CMK (cell line): ENCODE data around the gene FIG4.
"Not testable (repeated sequence)": the region's sequence is repeated elsewhere in the genome, so short reads cannot be mapped to it uniquely, and the experiment has no call there.

Source experiments
- DNase-seq: peaks from one replicate; pipeline ENCODE4 v3.0.0-alpha.2; 2010; ENCODE audit warnings: low read depth

Gene FIG4

DNA sequence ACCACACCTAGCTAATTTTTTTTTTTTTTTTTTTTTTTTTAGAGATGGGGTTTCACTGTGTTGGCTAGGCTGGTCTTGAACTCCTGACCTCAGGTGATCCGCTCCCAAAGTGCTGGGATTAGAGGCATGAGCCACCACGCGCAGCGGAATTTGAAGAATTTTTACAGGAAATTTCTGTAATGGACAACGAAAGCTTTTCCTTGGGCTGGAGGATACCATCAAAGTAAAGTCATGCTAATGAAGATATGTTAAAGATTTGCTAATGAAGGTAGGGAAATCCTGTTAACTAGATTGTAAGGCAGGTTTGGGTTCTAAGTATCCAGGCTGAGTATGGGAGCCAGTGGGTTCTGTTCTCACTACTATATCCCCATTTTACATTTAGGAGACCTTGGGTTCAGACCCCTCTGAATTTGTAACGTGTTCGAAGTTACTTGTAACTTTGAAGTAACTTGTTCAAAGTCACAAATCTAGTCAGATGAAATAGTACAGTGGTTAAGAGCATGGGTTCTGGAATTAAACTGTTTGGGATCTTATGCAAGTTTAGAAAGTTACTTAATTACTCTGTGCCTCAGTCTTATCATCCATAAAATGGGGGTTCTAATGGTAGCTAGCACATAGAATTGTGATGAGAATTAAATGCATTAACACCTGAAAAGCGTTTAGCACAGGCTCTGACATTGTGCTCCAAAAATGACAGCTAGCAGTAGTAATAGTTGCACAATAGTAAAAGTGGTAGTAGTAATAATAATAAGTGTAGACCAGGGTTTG lies 163.6 kb downstream of the FIG4 start:
- DNase-seq, result no peak

DNA sequence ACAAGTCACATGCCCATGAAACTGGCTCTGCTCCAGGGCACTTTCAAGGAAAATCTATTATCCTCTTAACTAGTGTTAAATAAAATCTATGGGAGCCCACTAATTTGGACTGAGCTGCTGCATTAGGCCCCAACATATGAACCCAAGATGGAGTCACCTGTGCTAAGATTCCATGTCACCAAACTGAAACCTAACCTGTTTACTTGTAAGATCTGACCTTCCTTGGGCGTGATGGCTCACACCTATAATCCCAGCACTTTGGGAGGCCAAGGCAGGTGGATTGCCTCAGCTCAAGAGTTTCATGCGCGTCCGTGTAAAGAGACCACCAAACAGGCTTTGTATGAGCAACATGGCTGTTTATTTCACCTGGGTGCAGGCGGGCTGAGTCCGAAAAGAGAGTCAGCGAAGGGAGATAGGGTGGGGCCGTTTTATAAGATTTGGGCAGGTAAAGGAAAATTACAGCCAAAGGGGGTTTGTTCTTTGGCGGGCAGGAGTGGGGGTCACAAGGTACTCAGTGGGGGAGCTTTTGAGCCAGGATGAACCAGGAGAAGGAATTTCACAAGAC lies 164.5 kb downstream of the FIG4 start:
- not testable (repeated sequence) for DNase-seq

DNA sequence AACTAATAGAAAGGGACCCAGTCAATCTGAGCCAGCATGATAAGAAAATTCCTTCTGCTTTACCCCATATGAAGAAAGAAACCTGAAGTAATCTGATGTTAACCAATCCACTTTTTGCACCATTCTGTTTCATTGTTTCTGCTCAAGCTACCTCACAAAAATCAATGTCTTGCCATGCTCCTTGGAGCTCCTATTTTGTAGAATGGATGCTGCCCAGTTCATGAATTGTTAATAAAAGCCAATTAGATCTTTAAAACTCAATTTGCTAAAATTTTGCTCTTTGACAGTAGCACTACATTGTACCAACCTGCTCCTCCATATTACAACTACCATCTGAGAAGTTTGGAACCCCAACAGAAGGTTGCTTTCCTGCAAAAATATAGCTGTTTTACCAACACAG lies 170.8 kb downstream of the FIG4 start:
- DNase-seq, result no peak

DNA sequence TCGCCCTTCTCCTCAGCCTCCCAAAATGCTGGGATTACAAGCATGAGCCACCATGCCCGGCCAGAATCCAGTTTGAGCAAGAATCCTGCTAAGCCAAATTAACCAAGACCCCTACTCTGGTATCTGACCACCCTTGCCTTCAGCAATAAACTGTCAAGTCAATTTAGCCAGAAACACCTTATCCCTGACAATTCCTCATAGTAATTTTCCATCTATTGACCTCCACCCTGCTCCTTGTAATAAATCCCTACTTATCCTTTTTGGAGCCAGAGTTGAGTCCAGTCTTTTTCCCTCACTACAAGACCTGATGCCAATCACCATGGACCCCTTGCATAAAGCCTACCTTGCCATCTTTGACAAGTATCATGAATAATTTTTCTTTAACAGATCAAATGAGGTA lies 173.0 kb downstream of the FIG4 start:
- DNase-seq, result no peak

DNA sequence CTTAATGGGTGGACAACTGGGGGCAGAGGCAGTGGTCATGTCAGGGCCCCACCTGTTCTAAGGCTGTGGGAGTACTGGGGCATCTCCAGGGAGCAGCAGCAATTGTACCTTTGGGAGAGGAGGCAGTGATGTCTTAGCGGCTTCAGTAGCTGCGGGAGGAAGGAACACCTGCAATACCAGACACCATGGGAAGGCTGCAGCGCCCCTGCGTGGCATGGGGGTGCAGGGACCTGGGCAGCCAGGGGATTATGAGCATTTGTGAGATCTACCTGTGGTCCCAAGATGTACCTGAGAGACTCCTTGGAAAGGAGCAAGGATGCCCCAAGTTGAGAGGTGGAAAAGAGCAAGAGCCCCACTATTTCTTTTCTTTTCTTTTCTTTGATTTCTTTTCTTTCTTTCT lies 174.9 kb downstream of the FIG4 start:
- DNase-seq, result no peak

DNA sequence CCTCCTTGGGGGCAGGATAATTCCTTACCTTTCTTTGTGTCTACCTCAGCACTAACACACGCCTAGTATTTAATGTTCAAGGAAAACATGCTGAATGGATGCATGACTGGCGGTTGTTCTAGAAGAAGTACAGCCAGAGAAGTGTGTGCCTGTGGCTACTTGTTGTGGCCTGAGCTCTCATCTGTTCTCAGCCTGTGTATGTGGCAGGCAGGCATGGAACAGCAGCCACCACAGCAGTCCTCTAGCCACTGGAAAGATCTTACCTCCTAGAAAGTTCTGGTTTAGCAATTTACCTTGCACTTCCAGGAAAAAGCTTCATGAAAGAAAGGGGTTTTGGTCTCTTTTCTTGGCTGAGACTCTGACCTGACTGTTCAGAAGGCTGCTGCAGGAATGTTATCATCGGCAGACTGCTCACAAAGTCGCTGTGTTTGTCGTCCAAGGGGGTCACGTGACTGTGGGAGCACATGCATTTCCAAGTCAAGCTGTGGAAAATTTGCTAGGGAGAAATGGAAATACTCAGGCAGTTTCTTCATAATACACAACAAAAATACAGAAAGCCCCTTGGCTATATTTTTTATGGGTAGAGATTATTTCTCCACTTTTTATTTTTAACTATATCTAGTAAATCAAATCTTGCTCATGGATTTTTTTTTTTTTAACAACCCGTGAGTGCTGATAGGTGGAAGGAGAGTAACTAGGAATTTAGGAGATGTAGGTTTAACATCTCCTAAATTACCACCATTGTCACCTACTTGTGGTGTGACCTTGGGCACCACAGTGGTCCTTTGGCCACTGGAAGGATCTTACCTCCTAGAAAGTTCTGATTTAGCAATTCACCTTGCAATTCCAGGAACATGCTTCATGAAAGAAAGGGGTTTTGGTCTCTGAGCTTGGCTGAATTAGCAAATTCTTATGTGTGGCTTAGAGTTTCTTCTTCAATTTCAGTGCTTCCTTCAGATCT lies 176.2 kb downstream of the FIG4 start:
- no peak for DNase-seq

DNA sequence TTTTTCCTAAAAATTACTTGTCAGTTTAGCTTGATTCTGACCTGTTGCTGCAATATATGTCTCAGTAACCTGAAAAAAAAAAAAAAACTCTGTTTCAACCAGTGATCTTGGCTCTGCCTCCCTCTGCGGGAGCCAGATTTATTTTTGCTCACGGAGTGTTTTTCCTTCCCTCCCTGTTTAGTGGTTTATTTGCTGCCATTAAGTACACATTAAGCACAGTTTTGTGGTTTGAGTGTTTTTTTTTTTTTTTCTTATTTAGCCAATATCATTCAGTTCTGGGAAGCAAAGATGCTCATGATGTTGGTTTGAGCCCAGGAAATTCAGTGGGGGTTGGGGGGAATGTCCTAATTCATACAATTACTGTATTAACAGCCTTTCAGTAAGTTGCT lies 176.9 kb downstream of the FIG4 start:
- DNase-seq, result no peak

DNA sequence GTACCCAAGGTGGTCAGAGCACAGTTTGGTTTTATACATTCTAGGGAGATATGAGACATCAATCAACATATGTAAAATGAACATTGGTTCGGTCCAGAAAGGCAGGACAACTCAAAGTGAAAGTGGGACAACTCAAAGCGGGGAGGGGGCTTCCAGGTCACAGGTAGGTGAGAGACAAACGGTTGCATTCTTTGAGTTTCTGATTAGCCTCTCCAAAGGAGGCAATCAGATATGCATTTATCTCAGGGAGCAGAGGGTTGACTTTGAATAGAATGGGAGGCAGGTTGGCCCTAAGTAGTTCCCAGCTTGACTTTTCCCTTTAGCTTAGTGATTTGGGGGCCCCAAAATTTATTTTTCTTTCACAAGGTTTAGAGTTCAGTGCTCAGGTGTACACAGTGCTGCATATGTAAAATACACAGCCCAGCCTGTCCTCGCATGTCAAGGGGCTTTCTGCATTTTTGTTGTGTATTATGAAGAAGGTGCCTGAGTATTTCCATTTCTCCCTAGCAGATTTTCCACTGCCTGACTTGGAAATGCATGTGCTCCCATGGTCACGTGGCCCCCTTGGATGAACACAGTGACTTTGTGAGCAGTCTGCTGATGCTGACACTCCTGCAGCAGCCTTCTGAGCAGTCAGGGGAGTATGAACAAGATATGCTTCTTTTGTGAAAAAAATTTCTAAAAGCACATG lies 178.4 kb downstream of the FIG4 start:
- DNase-seq, result not testable (repeated sequence)

DNA sequence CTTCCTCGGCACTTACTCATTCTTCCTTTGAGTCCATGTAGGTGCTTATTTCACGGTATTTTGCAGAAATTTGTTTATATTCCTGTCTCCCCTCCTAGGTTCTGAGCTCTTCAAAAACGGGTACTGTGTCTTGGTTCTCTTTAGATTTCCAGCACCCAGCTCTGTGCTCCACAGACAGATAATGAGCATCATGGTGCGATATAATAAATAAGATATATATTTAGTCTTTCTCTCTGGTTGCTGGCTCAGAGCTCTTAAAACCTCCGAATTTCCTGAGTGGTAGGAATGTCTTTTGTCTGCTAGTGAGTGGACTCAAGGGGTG lies 179.0 kb downstream of the FIG4 start:
- DNase-seq, result no peak

DNA sequence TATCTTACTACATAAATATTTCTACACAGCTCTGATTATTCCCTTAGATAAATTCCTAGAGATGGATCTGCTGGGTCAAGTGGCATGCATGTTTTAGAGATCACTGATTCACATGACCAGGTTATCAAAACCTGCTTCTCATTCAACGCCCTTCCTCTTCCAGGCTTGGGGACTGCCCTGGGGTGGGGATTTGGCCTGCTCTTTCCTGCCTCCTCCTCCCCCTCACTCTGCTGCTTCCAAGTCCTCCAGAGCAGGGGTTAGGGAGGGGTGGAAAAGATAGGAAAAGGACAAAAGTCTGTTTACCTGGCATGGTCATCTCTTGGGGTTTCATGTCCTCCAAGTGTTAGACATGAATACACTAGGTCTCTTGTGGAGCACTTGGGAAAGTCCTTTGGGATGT lies 181.5 kb downstream of the FIG4 start:
- no peak for DNase-seq

DNA sequence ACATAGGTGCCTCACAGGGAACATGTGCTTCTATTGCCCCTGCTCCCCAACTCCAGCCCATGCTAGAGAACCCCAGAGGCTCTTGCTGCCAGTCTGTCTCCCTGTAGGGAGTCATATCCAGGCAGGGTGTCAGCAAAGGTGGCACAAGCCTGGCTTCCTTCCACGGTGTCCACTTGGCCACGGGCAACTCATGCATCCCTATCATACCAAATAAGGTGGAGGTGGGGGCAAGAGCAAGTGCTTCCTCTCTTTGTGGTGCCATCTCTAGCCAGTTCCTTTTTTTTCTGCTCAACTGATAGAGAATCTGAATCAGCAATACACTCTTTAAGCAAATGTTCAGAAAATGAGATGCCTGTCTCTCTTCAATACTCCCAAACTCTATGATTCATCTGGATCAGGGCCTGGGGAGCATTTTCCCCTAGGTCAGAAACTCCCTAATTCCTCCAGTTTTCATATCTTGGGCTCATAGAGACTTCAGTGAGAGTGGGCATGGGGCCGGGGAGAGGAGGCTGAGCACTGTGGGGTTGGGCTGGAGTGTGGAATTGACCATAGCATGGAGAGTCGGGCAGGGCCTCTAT lies 182.0 kb downstream of the FIG4 start:
- no peak for DNase-seq

DNA sequence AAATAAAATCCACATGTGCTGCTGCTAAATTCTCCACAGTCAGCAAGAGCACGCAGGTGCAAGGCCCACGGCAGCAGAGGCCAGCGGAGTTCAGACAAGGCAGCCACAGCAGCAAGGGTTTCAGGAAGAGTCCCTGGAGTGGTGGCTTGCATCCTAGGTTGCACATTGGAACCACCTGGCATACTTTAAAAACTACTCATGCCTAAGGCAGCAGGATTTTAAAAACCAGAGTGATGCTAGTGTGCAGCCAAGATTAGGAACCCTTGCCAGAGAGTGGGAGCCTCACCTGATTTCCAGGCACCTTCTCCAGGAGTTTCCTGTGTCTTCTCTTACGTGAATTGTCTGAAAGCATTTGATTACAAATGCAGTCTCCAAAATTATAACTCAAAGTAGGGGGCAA lies 183.0 kb downstream of the FIG4 start:
- no peak for DNase-seq

DNA sequence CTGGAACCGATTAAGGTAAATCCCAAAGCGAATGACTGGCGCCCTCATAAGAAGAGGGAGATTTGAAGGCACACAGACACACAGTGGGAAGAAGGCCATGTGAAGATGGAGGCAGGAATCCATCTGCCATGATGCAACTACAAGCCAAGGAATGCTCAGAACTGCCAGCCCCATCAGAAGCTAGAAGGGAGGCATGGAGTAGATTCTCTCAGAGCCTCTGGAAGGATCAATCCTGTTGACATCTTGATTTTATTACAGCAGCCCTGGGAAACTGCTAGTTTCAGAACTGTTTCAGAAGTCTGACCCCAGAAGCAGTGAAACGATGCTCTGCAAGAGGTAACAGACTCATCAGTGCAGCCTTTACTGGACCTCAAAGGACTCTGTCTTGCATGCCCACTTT lies 183.5 kb downstream of the FIG4 start:
- DNase-seq, result no peak
